CD4-positive, alpha-beta T cell treated with Interleukin-12 subunit alpha and Interleukin-12 subunit beta, for 1 hour (primary cell): Measurements from ENCODE around the gene CRABP2.

Source experiments
- DNase-seq: peaks from one replicate; pipeline ENCODE4 v3.0.0-alpha.2; 2020

Gene CRABP2

GRCh38 chr1:156689035-156689952, 16.1 kb downstream of the CRABP2 start:
- DNase-seq: peak; percentile 83

GRCh38 chr1:156684227-156684782, 21.1 kb downstream of the CRABP2 start:
- no peak for DNase-seq

DNA sequence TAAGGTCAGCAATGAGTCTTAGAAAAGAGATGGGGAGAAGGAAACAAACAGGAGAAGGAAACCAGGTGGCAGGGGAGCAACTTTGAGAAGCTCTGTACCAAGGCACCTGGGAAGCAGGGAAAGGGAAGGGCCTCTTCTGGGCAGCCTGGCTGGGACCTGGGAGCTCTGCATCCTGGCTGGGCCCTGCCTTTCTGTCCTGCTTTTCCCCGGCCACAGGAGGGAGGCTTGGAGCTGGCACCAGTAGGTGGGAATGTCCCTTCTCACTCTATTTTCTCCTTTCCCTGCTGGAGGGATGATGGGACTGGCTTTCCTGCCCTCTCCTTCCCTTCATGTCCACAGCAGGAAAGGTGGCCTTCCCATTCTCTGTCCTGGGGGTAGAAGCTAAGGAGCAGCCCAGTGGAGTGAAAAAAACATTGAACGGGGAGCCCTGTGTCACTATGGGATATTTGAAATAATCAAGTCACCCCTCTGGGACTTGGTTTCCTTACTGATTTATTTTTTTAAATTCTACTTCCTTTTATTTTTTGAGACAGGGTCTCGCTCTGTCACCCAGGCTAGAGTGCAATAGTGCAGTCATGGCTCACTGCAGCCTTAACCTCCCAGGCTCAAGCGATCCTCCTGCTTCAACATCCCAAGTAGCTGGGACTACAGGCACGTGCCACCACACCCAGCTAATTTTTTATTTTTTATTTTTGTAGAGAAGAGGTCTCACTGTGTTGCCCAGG, 23.1 kb downstream of the CRABP2 start:
- DNase-seq: no peak

DNA sequence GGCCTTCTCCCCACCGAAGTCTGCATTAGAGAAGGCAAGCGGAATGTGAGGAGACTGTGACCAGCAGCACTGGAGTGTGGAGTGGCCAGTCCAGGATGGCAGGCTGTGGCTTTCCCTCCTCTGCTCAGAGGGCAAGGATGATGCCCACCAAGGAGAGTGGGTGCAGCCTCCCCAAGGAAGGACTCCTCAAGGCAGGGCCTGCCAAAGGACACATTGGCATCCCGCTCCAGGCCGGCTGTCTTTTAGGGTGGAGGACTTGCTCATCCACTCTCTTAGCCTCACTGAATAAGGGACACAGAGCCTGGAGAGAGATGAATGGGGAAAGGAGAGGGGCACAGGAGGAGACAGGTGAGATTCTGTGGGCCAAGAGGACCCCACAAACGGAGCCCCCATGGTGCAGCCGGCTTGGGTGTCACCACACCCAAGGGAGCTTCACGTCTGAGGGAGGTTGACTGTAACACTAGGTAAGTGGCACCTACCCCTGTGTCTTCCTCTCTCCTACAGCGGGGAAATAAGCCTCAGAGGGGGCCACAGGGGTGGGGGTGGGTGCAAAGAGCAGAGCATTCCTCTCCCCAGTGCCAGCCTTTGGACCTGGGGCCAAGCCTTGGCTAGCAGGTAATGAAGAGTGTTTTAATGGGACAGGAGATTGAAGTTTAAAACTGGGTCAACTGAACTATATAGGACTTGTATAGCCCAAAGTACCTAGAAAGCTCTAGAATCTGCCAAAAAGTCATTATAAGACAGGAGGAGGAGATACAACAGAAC, 24.0 kb downstream of the CRABP2 start:
- no peak for DNase-seq

DNA sequence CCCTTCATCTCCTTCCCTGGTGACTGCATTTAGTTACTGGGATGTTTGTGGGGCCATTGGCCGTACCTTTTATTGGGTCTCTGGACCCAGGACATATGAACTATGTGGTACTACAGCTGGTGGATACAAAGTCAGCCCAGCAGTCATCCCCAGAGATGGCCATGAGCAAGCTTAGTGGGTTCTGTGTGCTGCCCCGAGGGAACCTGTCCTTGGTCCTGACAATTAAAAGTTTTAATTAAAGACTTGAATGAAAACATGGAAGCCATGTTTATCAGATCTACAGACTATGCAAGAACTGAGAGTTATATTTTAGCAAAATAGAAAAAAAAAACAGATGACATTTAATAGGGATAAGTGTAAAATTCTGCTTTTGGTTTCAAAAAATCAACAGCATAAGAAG, 25.3 kb downstream of the CRABP2 start:
- no peak for DNase-seq

DNA sequence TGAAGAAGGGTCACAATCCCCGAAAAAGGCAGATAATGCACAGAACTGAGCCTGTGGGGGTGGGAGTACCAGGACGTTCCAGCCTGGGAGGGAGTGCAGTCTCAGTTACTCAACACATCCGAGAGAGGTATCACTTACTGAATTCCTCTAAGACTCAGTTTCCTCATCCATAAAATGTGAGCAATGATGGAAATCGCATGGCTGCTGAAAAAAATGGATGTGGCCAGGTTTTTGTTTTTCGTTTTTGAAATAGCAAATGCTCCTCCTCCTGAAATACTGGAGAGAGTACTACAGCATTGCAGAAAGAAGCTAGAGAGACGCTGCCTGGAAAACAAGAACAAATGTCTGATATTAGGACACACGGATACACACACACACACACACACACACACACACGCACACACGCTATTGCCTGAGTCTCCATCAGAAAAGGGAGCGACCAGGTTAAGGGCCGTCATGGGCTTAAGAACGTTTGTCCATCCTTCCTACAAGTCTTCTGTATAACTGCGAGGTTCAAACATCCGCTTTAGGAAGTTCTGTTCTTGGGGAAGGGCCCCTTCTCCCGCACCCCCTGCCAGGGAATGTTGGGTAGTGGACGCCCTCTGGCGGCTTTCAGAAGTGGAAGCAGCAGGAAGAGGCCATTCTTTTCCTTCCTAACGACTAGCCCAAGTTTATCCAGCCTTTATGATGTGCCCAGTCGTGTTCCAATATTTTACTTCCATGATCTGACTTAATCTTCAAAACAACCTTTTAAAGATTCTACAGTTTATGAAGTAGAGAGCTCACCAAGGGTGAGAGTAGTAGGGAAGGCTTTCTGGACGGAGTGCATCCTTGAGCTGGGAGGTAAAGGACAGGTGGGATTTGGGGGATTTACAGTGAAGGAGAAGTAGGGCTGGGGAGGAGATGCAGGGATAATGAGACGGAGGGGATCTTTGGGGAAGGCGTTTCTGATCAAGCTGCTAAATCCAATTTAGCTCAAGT, 27.5 kb downstream of the CRABP2 start:
- peak; percentile 46 for DNase-seq

GRCh38 chr1:156676820-156677615, 28.4 kb downstream of the CRABP2 start, which contains the start of gene NES:
TSS of gene NES (minus strand) at chr1:156677407. CDS start at chr1:156677264, 143 bp downstream.
- no peak for DNase-seq

GRCh38 chr1:156676114-156676819, 29.1 kb downstream of the CRABP2 start:
- DNase-seq: no peak

DNA sequence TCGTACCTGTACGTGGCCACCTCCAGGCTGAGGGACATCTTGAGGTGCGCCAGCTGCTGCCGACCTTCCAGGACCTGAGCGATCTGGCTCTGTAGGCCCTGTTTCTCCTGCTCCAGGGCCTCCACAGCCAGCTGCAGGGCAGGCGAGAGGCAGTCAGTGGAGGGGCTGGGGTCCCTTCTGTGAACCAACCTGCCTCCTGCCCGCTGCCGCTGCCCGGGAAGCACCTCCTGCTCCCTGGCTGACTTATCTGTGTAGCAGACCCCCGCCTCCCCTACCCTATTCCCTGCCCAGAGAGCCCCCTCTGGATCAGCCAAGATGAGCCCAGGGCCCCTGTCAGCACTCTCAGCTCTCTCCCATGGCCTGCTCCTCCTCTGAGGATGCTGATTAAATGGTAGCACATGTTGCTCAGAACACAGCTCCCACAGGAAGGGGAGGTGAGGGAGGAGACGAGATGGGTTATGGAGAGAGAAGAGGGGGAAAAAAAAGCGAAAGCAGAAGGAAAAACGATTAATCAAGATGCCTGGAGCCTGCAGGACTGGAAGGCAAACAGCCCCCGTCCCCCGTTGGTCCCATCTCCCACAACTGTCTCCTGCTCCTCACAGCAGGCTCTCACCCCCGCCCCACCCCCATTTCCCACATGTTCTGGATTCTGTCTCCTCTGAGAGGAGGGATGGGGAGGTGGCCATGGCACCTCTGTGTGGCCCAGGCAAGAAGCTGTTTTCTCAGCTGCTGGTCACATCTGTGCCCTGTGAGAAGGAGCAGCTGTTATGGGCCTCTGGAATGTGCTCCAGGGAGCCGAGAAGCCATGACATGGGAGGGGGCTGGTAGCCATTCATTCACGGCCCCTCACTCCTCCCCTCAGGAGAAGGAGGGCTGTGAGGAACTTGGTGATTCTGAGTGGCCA, 29.9 kb downstream of the CRABP2 start:
- DNase-seq: no peak

DNA sequence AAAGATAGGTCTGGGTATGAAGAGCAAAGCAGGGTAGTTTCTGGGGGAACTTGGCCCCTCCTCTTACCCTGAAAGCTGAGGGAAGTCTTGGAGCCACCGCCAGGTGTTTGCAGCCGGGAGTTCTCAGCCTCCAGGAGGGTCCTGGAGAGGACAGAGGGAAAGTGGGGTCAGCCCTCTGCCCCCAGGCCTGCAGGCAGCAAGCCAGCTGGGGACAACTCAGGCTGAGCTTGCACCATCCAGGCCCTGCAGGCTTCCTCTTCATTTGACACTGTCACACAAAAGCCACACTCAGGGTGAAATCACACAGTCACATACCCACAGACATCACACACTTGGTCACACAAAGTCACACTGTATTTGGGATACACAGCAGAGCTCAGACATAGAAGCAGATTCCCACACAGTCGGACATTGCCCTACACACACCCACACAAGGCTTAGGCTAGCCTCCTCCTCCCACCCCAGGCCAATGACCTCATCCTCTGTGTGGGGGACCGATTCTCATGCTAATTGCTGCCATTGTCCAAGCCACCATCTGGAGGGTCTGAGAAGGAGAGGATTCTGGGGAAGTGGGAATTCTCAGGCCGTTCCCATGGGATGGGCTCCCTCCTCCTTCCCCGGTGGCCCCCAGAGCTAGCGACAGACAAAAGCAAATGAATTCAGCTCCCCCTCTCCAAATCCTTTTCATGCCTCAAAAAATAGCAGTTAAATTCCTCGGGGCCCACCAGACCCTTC, 31.8 kb downstream of the CRABP2 start:
- no peak for DNase-seq

DNA sequence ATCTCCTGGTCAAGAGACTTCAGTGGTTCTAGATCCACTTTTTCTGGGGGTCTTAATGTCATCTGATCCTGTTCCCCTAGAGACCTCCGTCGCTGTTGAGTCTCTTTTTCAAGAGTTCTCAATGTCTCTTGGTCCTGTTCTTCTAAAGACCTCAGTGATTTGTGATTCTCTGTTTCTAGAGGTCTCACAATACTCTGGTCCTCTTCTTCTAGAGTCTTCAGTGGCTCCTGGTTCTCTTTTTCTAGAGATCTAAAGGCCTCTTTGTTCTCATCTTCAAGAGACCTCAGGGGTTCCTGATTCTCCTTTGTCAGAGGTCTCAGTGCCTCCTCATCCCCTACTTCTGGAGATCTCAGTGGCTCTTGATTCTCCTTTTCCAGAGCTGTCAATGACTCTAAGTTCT, 33.6 kb downstream of the CRABP2 start:
- no peak for DNase-seq

- no peak for DNase-seq
These were observed 34.6 kb downstream of the CRABP2 start for GRCh38 chr1:156670791-156671190.

GRCh38 chr1:156670359-156670758, 35.0 kb downstream of the CRABP2 start:
- no peak for DNase-seq

DNA sequence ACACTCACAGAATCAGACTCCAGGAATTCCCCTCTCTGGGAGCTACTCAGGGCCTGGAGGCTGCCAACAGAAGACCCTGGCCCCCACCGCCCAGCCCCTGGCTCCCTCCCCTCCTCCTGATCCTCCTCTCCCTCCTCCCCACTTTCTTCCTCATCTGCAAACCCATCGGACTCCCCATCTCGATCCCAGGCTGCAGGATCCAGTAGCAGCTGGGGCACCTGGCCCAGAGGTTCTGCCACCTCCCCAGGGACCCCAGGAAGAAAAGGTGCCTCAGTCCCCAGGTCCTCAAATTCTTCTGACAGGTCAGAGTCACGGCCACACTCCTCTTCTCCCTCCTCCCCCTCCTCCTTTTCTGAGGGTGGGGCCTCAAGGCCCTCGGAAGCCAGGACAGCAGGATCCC, 35.6 kb downstream of the CRABP2 start:
- no peak for DNase-seq

- no peak for DNase-seq
These were observed 36.4 kb downstream of the CRABP2 start for GRCh38 chr1:156668801-156669637.

GRCh38 chr1:156667968-156668709, 37.2 kb downstream of the CRABP2 start:
- DNase-seq: no peak

GRCh38 chr1:156667610-156667967, 37.8 kb downstream of the CRABP2 start:
- no peak for DNase-seq
